ENCODE results near the gene DHH.

The DHH gene

GRCh38 chr12:49048953-49049352, 45.6 kb downstream of the DHH start:
- no peak for DNase-seq

DNA sequence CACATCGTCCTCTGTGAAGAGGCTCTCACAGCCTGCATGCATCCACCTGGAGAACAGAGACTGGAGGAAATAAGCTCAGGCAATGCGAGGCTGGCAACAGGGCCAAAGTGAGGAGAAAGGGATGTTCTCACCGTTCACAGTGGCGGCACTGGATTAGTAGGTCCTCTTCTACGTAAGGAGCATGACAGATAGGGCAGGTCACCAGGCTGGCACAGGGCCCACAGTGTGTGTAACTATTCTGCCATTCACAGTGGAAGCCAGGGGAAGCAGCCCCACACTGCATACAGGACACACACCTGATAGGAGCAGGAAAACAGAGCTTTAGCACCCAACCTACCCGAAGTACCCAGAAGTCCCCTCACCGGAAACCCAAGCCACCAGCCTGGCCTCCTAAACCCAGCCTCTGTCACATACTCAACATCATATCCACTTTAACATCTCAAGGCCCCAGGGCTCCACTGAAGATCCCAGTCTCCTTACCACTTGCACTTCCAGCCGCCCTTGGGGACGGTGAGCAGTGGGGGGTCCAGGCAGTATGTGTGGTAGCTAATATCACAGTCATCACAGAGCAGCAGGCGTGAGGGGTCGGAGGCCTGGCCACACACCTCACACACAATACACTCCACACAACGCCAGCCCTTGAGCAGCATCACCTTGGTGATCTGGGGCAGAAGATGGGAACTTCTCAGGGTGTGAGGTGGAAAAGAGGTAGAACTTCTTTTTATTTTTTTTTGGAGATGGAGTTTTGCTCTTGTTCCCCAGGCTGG, 48.3 kb downstream of the DHH start:
- DNase-seq: no peak

- no peak for DNase-seq
These were observed 49.9 kb downstream of the DHH start for GRCh38 chr12:49044660-49045059.

DNA sequence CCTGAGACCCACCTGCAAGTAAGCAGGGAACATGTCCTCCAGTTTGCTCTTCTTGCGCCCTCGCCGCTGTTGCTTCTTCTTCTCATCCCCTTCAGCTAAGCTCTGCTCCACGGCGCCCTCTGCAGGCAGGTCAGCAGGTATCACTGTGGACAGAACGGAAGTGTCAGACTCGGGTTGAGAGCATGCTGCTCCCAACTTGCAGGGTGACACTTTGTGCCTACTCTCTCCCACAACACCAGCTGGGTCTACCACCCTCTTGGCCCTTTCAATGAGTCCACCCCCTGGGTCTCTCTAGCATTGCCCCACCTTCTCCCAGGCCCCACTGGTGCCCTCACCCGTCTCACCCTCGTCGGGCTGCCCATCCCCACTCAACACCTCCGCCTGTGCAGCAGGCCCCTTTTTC, 50.7 kb downstream of the DHH start:
- DNase-seq: peak; percentile 81 to 82

GRCh38 chr12:49043241-49043640, 51.4 kb downstream of the DHH start:
- DNase-seq: no peak

GRCh38 chr12:49041881-49042484, 52.6 kb downstream of the DHH start:
- DNase-seq: no peak

DNA sequence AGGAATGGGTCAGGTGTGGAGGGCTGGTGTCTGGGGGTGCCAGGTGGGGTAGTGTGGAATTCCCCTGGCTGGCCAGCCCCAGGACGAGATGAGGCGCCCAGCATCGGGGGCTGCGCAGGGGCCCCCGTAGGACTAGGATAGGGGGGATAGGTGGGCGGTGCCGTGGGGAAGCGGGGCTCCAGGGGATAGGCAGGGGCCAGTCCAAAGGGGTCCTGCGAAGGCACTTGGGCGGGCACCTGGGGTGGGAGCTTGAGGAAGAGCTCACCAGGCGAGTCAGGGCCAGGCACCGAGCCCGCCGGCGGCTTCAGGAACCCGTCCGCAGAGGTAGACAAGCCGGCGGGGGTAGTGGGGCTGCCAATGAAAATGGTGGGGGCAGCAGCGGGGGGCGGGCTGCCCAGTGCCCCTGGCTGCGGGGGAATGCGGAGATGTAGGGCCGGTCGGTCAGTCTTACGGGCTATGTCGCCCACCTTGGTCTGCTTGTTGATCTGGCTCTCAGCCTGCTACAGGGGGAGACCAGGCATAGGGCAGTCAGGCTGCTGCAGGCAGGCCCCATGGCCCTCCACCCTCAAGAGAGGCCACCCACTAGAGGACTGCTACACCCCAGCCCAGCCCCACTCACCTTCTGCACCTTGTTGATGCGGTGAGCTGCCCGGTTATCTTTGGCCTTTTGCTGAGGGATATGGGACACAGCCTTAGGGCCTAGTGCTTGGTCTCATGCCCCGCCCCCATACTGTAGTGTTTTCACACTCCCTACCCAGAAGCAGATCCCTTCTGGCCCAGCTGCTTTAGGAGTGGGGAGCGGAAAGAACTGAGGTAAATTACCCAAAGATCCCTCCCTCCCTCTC, 53.3 kb downstream of the DHH start:
- no peak for DNase-seq

DNA sequence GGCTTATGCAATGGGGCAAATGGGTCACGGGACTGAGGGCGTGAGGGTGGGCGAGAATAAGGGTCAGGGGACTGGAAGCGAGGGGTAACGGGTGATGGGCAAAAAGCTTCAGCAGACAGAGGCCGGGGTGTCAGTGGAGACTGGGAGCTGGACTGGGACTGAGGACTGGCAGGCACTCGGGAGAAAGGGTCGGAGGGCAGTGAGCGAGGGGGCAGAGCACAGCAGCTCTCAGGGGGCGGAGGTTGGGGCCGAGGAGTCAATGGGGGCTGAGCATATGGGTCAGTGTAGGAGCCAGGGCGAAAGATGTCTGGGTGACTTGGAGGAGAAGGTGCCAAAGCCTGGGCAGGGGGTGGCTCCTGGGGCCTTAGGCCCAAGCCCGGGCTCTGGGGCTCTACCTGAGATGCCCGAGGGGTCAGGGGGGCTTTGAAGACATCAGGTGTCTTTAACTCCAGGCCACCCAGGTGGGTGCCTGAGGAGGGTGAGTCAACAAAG, 54.2 kb downstream of the DHH start:
- no peak for DNase-seq

DNA sequence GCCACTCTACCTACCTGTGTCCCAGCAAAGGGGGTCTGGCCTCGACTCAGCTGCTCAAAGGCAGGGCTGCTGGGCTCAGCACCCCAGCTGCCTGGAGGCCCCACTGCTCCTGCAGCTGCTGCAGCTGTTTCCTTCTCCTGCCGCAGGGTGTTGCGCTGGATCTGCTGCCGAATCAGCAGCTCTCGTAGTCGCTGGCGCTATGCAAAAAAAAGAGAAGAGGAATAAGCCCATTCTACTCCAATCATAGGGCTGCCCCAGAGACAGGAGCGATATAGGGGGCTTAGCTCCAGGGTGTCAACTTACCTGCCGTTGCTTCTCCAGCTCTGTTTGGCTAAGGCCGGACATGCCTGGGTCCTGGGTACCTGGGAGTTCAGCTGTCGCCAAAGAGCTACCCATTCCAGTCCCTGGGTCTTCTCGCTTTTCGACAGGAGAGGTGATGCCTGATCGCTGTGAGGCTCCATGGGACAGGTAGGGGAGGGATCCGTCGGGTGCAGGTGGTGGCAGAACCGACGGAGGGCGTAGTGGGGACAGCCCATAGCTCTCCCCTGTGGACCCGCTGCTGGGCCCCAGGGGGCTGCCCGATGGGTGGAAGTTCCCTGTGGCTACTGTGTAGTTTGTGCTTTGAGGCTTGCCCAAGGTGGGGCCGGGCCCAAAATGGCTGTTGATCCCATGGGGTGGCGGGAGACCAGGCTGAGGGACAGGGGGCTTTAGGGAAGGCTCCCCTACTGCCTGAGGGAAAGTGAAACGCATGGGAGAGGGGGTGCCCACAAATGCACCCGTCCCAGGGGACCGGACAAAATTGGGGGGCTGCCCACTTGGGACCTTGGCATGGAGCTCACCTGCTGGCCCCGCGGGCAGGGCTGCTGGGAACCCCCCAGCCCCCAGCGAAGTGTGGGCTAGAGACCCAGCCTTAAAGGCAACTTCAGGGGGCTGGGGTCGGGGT, 54.9 kb downstream of the DHH start:
- DNase-seq: no peak

GRCh38 chr12:49038291-49038955, 56.2 kb downstream of the DHH start:
- DNase-seq: no peak

DNA sequence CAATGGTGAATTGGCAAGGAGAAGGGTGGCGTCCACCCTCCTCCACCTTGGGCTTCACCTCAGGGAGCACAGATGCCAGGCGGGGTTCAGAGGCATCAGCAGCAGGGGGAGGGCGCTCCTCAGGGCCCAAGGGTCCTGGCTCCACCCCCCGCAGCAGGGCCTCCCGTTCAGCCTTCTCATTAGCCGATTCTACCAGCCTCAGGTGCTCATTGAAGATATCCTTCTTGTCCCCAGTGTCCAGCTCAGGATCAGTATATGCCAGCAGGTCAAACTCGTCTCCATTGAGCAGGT, 56.7 kb downstream of the DHH start:
- DNase-seq: no peak

GRCh38 chr12:49037111-49037946, 57.3 kb downstream of the DHH start:
- no peak for DNase-seq
